SKM-1 treated with dmso at 0.1 percent for 144 hours (cell line): ENCODE results near the gene ZFYVE21.
"Not testable (repeated sequence)": the region's sequence is repeated elsewhere in the genome, so short reads cannot be mapped to it uniquely, and the experiment has no call there.

Experiments used
- DNase-seq: peaks from one replicate; lab custom pipeline; 2025; ENCODE audit not compliant: unreplicated experiment; lab: John Stamatoyannopoulos, UW

ZFYVE21 gene

GRCh38 chr14:103762036-103762435 lies 46.4 kb downstream of the ZFYVE21 start:
- no peak for DNase-seq

- DNase-seq = no peak
Measured at GRCh38 chr14:103762541-103762940, 46.9 kb downstream of the ZFYVE21 start.

DNA sequence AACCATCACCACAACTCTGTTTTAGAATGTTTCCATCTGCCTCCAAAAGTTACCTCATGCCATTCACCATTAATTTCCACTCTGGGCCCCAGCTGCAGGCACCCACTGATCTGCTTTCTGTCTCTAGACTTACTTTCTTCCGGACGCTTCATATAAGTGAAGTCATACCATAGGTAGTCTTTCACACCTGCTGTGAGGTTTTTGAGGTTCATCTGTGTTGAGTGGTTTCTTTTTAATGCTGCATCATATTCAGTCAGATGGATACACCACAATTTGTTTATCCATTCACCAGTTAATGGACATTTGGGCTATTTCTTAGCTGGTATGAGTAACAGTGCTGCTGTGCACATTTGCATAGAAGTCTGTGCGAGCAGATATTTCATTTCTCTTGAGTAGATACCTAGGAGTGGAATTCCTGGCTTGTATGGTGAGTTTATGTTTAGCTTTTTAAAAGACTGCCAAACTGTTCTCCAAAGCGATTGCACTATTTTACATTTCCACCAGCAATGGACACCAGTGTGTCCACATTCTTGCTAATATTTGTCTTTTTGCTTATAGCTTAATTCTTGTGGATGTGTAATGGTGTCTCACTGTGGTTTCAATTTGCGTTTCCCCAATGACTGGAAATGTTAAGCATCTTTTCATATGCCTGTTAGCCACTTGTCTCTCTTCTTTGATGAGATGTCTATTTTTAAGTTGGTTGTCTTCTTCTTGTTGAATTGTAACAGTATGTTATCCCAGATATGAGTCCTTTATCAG lies 48.3 kb downstream of the ZFYVE21 start:
- DNase-seq = no peak

DNA sequence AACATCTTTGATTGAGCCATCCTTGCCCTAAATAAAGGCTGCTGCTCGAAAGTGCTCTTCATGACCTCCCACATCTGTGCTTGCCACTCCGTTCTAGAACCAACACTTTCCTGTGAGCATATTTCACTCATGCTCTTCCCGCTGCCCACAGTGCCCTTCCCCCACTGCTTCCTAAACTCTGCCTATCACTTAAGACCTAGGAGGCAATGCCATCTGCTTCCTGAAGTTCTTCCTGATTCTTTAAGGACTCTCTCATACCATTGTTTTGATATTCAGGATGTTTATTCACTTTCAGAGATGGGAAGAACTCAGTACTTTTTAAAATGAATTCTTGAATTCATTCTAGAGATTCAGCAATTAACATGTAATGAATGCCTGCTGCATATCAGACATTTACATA lies 49.9 kb downstream of the ZFYVE21 start:
- DNase-seq = no peak

DNA sequence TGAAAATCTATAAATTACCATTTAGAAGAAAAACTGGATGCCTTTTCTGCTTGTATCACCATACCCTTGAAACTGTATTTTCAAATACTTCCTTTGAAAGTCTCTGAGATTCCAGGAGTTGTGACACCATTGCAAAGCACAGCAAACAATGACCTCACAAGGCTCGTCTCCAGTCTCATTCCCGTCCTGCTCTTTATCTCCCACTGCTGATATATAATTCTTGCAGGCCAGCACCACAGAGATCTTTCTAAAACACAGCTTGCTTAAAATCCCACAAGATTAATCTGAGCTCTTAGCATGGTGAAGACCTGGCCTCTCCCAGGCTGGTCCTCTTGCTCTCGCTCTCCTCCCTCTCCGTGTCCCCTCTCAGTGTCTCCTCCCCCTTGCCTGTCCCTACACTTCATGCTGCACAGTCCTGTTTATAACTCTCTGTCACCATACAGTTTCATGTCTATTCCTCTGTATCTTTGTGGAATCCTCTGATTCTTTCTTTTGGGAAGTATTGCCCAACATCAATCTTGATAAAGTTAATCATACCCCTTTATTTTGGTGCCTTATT lies 51.8 kb downstream of the ZFYVE21 start:
- no peak for DNase-seq

DNA sequence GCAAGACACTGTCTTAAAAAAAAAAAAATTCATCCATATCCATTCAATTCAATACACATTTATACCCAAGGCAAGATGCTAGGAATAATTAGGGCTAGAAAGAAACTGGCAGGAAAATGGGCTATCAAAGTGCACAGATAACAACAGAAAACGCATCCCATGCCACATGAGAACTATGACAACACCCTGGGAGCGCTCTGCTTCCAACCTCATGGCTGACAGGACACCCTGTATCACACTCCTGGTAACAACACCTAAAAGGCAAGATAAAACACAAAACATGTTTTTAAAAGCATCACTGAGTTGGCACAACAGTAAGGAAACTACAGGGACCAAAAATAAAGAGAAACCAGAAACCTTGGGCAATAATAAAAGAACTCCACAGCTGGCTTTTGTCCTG lies 54.9 kb downstream of the ZFYVE21 start:
- no peak for DNase-seq

- DNase-seq = no peak
Measured at GRCh38 chr14:103770902-103771301, 55.3 kb downstream of the ZFYVE21 start.

- no peak for DNase-seq
Measured at GRCh38 chr14:103772078-103772712, 56.6 kb downstream of the ZFYVE21 start.

DNA sequence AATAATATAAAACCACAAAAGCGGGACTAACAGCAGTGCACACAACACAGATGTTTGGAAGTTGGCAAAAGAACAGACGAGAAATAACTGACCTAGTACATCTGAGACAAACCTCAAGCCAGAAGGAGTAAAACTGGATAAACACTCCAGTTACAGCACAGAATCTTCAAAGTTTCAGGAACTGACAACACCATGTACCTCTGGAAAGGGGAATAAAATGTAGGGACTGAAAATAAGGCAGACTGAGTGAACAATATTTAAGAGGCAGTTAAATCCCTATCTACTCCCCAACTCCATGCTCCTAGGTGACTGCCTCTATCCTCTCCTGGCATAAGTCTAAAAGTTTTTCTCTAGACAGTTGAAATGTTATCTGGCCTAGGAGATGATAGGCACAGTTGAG lies 57.9 kb downstream of the ZFYVE21 start:
- no peak for DNase-seq

- no peak for DNase-seq
Measured at GRCh38 chr14:103775506-103775905, 59.9 kb downstream of the ZFYVE21 start.

DNA sequence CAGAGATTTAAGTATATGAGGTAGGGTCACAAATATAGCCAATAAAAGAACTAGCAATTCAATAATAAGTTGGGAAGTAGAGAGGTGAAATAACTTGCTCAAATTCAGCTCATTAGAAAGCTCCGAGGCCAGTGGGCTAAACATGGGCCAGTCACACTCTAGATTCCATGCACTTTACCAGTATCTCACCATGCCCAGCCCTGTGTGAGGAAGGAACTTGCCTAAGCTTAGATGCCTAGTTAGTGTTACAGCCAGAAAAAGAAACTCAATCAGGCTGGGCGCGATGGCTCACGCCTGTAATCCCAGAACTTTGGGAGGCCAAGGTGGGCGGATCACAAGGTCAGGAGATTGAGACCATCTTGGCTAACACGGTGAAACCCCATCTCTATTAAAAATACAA lies 60.7 kb downstream of the ZFYVE21 start:
- DNase-seq = not testable (repeated sequence)

DNA sequence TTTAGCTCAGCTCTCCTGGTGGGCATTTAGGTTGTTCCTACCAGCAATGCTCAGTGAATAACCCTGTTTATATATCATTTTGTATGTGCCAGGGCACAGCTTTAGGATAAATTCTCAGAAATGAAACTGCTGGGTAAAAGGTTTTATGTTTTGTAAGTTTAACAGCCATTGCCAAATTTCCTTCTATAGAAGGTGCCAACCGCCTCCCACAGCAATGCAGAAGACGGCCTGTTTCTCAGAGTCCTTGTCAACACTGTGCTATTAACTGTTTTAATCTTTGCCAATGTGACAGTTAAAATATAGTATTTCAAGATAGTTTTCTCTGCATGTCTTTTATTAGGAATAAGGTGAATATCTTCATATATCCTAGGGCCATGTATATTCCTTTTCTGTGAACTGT lies 66.8 kb downstream of the ZFYVE21 start:
- no peak for DNase-seq
